Activated naive CD4-positive, alpha-beta T cell treated with anti-CD3 and anti-CD28 coated beads, Interleukin-2, amount 50 U/mL, for 72 hours (primary cell): ENCODE measurements around the gene SLC22A8. TPM values are rescaled to one million over a fixed set of nuclear protein-coding genes. Genes with fewer than 3 reads are reported as not detected.
"Not testable (repeated sequence)": the region's sequence is repeated elsewhere in the genome, so short reads cannot be mapped to it uniquely, and the experiment has no call there.

Experiments used
- ATAC-seq, 2 donors: fragments of 150-1000 bp; cut with Tn5 transposase; 2 replicates each; pipeline ENCODE4 v1.10.0; 2021; ENCODE audit warnings: mild to moderate bottlenecking in 2 of 2, moderate library complexity in 2 of 2
- DNase-seq, 2 donors: peaks; one replicate each; pipeline ENCODE4 v3.0.0; 2021 to 2022; ENCODE audit warnings: low spot score in 2 of 2
- H3K27ac Mint-ChIP-seq, 2 donors: one replicate each; pipeline ENCODE4 v1.8.0; 2022; ENCODE audit warnings: mild to moderate bottlenecking in 2 of 2, mixed read lengths in 2 of 2
- H3K36me3 Mint-ChIP-seq, 2 donors: one replicate each; pipeline ENCODE4 v1.8.0; 2022; ENCODE audit warnings: mixed read lengths in 2 of 2
- H3K9me3 Mint-ChIP-seq, 2 donors: one replicate each; pipeline ENCODE4 v1.8.0; 2022; ENCODE audit warnings: mixed read lengths in 2 of 2
- total RNA-seq, 2 donors: library from RNA; stranded (reverse); gene quantifications; one replicate each; pipeline ENCODE4 v1.2.3, GENCODE V29; 2022

The SLC22A8 gene
- not detected for total RNA-seq

GRCh38 chr11:63015521-63016215, at the start of gene SLC22A8:
SLC22A8 (minus strand) TSS chr11:63015841; CDS start chr11:63014958, 883 bp downstream.
- Mint-ChIP-seq H3K9me3 (no peaks in the 10 kb centered on the region), H3K36me3 (no peaks in the 10 kb centered on the region), H3K27ac (no peak within 1 kb of the TSS)
- no peak for ATAC-seq
- no peak for DNase-seq

GRCh38 chr11:63046203-63046602, 30.6 kb upstream of the SLC22A8 start:
- DNase-seq, ATAC-seq, H3K36me3 Mint-ChIP-seq, H3K27ac Mint-ChIP-seq, H3K9me3 Mint-ChIP-seq: not testable (repeated sequence)

- Mint-ChIP-seq H3K36me3 (no peaks in the 10 kb centered on the region), H3K9me3 (no peaks in the 10 kb centered on the region), H3K27ac (no peak overlapping the region)
- DNase-seq = no peak
- ATAC-seq = no peak
Observed at GRCh38 chr11:63042596-63042995, 27.0 kb upstream of the SLC22A8 start.

- ATAC-seq (no peak), DNase-seq (no peak)
- H3K36me3 Mint-ChIP-seq = no peaks in the 10 kb centered on the region
- no peak overlapping the region for H3K27ac Mint-ChIP-seq
- no peaks in the 10 kb centered on the region for H3K9me3 Mint-ChIP-seq
Observed at GRCh38 chr11:63032457-63032856, 16.8 kb upstream of the SLC22A8 start.

- H3K36me3 Mint-ChIP-seq = no peaks in the 10 kb centered on the region
- no peaks in the 10 kb centered on the region for H3K9me3 Mint-ChIP-seq
- H3K27ac Mint-ChIP-seq = no peak overlapping the region
- ATAC-seq (peak; percentile 81 to 82), DNase-seq (peak; percentile 74 to 91)
Observed at GRCh38 chr11:63023841-63024648, 8.4 kb upstream of the SLC22A8 start.

GRCh38 chr11:63023222-63023814, 7.7 kb upstream of the SLC22A8 start:
- Mint-ChIP-seq H3K9me3 (no peaks in the 10 kb centered on the region), H3K36me3 (no peaks in the 10 kb centered on the region), H3K27ac (no peak overlapping the region)
- ATAC-seq (no peak), DNase-seq (no peak)

- H3K36me3 Mint-ChIP-seq = no peaks in the 10 kb centered on the region
Observed at GRCh38 chr11:63022441-63022840, 6.8 kb upstream of the SLC22A8 start.

GRCh38 chr11:63020671-63021291, 5.1 kb upstream of the SLC22A8 start:
- H3K27ac Mint-ChIP-seq = no peak overlapping the region
- peak in 1 of 2 donors; percentile 61 for DNase-seq
- ATAC-seq = peak in 1 of 2 donors; percentile 58
- H3K9me3 Mint-ChIP-seq = no peaks in the 10 kb centered on the region
- H3K36me3 Mint-ChIP-seq = no peaks in the 10 kb centered on the region

More at GRCh38 chr11:63022441-63022840, 6.8 kb upstream of the SLC22A8 start:
- no peak for ATAC-seq
- no peak overlapping the region for H3K27ac Mint-ChIP-seq
- no peak for DNase-seq
- H3K9me3 Mint-ChIP-seq = no peaks in the 10 kb centered on the region

- no peaks in the 10 kb centered on the region for H3K36me3 Mint-ChIP-seq
- no peak for ATAC-seq
- no peaks in the 10 kb centered on the region for H3K9me3 Mint-ChIP-seq
- DNase-seq = no peak
- no peak overlapping the region for H3K27ac Mint-ChIP-seq
Observed at GRCh38 chr11:63019506-63019905, 3.9 kb upstream of the SLC22A8 start.

- no peak overlapping the region for H3K27ac Mint-ChIP-seq
- no peaks in the 10 kb centered on the region for H3K9me3 Mint-ChIP-seq
- H3K36me3 Mint-ChIP-seq = no peaks in the 10 kb centered on the region
- DNase-seq (no peak), ATAC-seq (no peak)
Observed at GRCh38 chr11:63017306-63017974, 1.8 kb upstream of the SLC22A8 start.

GRCh38 chr11:63014408-63015055, 1.1 kb downstream of the SLC22A8 start:
- Mint-ChIP-seq H3K9me3 (no peaks in the 10 kb centered on the region), H3K27ac (no peak overlapping the region), H3K36me3 (no peaks in the 10 kb centered on the region)
- DNase-seq (no peak), ATAC-seq (no peak)

- no peak for DNase-seq
- Mint-ChIP-seq H3K36me3 (no peaks in the 10 kb centered on the region), H3K27ac (no peak overlapping the region), H3K9me3 (no peaks in the 10 kb centered on the region)
- no peak for ATAC-seq
Observed at GRCh38 chr11:63012839-63013238, 2.8 kb downstream of the SLC22A8 start.

- Mint-ChIP-seq H3K27ac (no peak overlapping the region), H3K36me3 (no peaks in the 10 kb centered on the region), H3K9me3 (no peaks in the 10 kb centered on the region)
- DNase-seq (no peak), ATAC-seq (no peak)
Observed at GRCh38 chr11:63012430-63012829, 3.2 kb downstream of the SLC22A8 start.

GRCh38 chr11:63010934-63011439, 4.7 kb downstream of the SLC22A8 start:
- ATAC-seq (no peak), DNase-seq (no peak)
- H3K9me3 Mint-ChIP-seq = no peaks in the 10 kb centered on the region
- no peaks in the 10 kb centered on the region for H3K36me3 Mint-ChIP-seq
- no peak overlapping the region for H3K27ac Mint-ChIP-seq

- no peak overlapping the region for H3K27ac Mint-ChIP-seq
- no peaks in the 10 kb centered on the region for H3K9me3 Mint-ChIP-seq
- no peak for ATAC-seq
- H3K36me3 Mint-ChIP-seq = no peaks in the 10 kb centered on the region
- no peak for DNase-seq
Observed at GRCh38 chr11:63007920-63008319, 7.7 kb downstream of the SLC22A8 start.

- ATAC-seq (no peak), DNase-seq (no peak)
- Mint-ChIP-seq H3K9me3 (no peaks in the 10 kb centered on the region), H3K36me3 (no peaks in the 10 kb centered on the region), H3K27ac (peak overlapping the region in 1 of 2 donors; percentile 6)
Observed at GRCh38 chr11:63001456-63001855, 14.2 kb downstream of the SLC22A8 start.
